Measurements from ENCODE around the gene HPS1.

HPS1 gene

DNA sequence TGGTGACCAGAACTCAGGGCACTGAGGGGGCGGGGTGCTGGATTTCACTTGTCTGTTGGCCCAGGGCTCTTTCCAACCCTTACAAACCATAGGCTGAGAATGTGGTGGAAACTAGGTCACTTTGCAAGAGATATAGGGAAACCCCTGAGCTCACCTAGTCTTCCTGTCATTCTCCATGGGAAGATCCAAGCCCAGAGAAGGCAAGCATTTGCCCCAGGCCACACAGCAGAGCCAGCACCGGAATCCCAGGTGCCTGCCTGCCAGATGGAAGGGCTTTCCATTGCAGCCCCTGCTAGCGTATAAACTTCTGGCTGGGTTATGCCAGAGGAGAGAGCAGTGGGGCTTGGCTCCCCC lies 32.2 kb downstream of the HPS1 start:
- no peak for DNase-seq (ENCODE audit: low read depth, low spot score)

- no peak for DNase-seq (ENCODE audit: low read depth, low spot score)
These were observed 35.0 kb downstream of the HPS1 start for GRCh38 chr10:98411768-98412167.

DNA sequence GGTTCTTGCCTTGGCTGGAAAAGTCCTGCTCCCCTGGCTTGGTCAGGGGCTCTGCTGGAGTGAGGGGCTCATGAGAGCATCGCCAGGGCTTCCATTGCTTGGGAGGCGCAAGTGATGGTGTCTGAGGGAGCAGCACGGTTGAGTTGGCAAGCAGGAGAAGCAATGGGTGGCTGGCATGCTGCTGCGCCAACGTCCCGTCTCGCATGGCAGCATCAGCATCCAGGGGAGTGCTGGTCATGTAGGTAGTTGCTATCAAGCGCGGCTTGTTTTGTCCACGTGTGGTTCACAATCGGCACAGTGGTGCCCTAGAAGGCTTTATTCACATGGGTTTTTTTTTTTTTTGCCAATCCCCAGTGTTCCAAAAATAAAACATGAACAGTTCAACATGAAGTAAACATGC lies 35.6 kb downstream of the HPS1 start:
- no peak for DNase-seq (ENCODE audit: low read depth, low spot score)

DNA sequence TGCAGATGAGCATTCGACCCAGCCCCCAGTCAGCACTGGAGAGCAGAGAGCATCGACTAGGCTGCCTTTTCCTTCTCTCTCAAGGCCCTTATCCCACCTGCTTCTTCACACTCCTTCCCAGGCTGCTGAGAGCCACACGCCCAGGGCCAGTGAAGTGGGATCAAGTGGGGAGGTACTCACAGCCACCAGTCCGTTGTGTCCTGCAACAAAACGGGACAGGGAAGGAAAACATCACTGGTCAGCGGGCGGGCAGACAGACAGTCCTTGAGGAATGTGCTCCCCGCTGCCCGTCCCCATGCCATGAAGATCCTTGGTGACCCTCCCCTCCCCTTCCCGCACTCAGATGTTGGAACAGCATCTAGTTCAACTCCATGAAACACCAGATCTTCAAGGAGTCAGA lies 36.0 kb downstream of the HPS1 start:
- DNase-seq (ENCODE audit: low read depth, low spot score): no peak

GRCh38 chr10:98410135-98410743 lies 36.5 kb downstream of the HPS1 start:
- DNase-seq (ENCODE audit: low read depth, low spot score): no peak

GRCh38 chr10:98408799-98409198 lies 37.9 kb downstream of the HPS1 start:
- DNase-seq (ENCODE audit: low read depth, low spot score): no peak

- DNase-seq (ENCODE audit: low read depth, low spot score): no peak
These were observed 38.9 kb downstream of the HPS1 start for GRCh38 chr10:98407744-98408241.

DNA sequence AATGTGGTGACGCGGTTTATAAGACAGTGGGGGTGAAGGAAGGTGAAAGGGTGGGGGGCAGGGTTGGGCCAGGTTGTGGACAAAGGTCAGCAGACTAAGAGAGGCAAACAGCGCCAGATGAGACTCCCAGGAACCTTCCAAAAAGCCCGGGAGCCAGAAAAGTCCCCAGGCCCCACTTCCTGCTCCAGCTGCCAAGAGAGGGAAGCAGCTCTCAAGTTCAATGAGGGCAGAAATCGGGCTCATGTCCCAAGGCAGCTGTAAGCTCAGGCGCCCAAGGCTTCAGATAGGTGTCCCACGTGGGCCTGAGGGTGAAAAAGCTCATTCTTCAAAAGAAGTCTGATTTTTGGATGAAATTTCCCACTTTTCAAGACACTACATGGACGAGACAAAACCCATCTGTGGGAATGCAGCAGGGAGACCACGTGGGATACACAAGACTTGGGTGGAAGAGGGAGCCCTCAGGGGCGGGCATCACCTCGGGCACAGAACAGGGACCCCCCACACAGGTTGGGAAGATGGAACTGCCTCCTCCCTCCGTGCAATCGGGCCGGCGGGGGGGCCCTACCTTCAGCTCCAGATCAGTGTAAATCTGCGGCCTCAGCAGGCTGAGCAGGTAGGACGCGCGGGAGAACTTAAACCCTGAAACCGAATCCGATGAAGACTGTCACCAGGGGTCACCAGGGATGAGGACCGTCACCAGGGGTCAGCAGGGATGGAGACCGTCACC lies 39.6 kb downstream of the HPS1 start:
- DNase-seq (ENCODE audit: low read depth, low spot score): no peak

DNA sequence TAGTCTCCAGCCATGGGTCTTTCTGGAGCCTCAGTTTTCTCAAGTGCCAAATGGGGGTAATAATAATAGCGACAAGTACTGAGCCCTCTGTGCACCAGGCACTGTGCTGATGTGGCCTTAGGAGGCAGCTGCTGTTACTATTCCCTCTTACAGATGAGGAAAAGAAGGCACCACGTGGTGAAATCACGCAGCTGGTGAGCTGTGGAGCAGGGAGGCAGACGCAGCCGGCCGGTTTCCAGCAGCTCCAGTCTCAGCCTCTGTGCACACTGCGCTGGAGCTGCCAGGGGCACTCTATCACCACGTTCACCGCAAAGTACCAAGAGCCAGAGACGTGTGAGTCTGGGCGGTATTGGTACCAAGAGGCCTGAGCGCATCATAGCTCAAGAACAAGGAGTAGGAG lies 41.3 kb downstream of the HPS1 start:
- DNase-seq (ENCODE audit: low read depth, low spot score): no peak

- no peak for DNase-seq (ENCODE audit: low read depth, low spot score)
These were observed 42.0 kb downstream of the HPS1 start for GRCh38 chr10:98404571-98405359.

GRCh38 chr10:98403812-98404504 lies 42.8 kb downstream of the HPS1 start:
- no peak for DNase-seq (ENCODE audit: low read depth, low spot score)

GRCh38 chr10:98402931-98403718 lies 43.6 kb downstream of the HPS1 start:
- no peak for DNase-seq (ENCODE audit: low read depth, low spot score)

DNA sequence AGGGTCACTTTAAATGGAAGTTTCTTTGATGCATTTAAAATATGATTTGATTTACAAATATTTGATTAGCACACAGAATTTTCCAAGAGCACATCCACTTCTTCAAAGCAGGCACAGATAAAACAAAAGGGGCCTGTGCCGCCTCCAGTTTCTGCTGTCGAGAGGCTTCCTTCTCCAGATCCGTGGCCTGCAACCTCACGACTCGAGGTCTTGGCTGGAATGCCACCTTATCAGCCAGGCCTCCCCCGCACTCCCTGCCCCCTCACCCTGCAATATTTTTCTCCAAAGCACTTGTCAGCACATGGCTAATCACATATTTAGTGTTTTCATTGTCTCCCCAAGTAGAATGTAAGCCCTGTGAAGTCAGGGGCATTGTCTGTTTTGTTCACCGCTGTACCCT lies 44.3 kb downstream of the HPS1 start:
- no peak for DNase-seq (ENCODE audit: low read depth, low spot score)

DNA sequence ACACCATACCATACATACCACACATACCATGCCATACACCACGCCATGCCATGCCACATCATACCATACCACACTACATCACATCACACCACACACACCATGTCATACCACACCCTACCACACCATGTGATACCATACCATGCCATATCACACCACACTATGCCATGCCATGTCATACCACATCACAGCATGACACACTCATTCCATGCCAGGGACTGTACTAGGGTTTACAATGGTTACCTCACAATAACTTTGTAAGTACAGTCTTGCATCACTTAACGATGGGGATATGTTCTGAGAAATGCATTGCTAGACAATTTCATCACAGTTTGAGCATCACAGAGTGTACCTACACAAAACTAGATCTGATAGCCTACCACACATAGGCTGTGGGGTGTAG lies 46.3 kb downstream of the HPS1 start:
- no peak for DNase-seq (ENCODE audit: low read depth, low spot score)

GRCh38 chr10:98399784-98400183 lies 47.0 kb downstream of the HPS1 start:
- DNase-seq (ENCODE audit: low read depth, low spot score): no peak

GRCh38 chr10:98397089-98397600 lies 49.6 kb downstream of the HPS1 start:
- DNase-seq (ENCODE audit: low read depth, low spot score): no peak

GRCh38 chr10:98396096-98397063 lies 50.4 kb downstream of the HPS1 start:
- no peak for DNase-seq (ENCODE audit: low read depth, low spot score)

- no peak for DNase-seq (ENCODE audit: low read depth, low spot score)
These were observed 51.8 kb downstream of the HPS1 start for GRCh38 chr10:98394851-98395440.

- DNase-seq (ENCODE audit: low read depth, low spot score): no peak
These were observed 55.1 kb downstream of the HPS1 start for GRCh38 chr10:98391578-98391991.

Measured in brain pericyte (primary cell).